Mammary epithelial cell (primary cell): ENCODE results near the gene COMT.

Source experiments
- CTCF ChIP-seq, 2 donors: IDR thresholded peaks in 1 of 2; conservative IDR thresholded peaks in 1 of 2; 2 replicates each; pipeline ENCODE4 v1.5.1; 2011 to 2012; ENCODE audit warnings: inconsistent platforms in 2 of 2, low read length in 2 of 2, mild to moderate bottlenecking in 2 of 2, control low read depth in 1 of 2, low read depth in 1 of 2; ENCODE audit not compliant: insufficient read depth in 1 of 2; ENCODE audit errors: extremely low read depth in 1 of 2
- EZH2 ChIP-seq: IDR thresholded peaks from 2 replicates; pipeline ENCODE4 v1.6.1; 2012; ENCODE audit warnings: low read length, inconsistent platforms, borderline replicate concordance

GRCh38 chr22:19994851-19995610 is 53.5 kb downstream of the COMT start:
- no peak for TF ChIP-seq CTCF (conservative IDR thresholded peaks at IDR 0.05 in 1 of 2, IDR thresholded peaks at IDR 0.05 in 1 of 2; ENCODE audit: extremely low read depth in 1 of 2, insufficient read depth in 1 of 2, low read depth in 1 of 2, low read length in 2 of 2)
- no peak for TF ChIP-seq EZH2
